Neural cell (in vitro differentiated cells): ENCODE results near the gene ZNF431. TPM values are rescaled to one million over a fixed set of nuclear protein-coding genes. Genes with fewer than 3 reads are reported as not detected.

Experiments
- H2AFZ ChIP-seq: fragments of 200-600, 300-800 bp; sonication (generic), shearing (Covaris generic); 2 replicates; pipeline ENCODE4 v1.6.0; 2014; ENCODE audit warnings: low read depth, mild to moderate bottlenecking, antibody characterized with exemption, low read length, moderate library complexity
- H3F3A ChIP-seq: fragments of 200-600 bp; shearing (Covaris generic); 2 replicates; pipeline ENCODE4 v1.6.1; 2016; ENCODE audit warnings: mild to moderate bottlenecking, moderate library complexity, mixed read lengths, antibody characterized with exemption, low read length; ENCODE audit not compliant: insufficient read depth, poor library complexity, severe bottlenecking
- H3K27ac ChIP-seq: fragments of 200-600, 300-800 bp; sonication (generic), shearing (Covaris generic); 2 replicates; pipeline ENCODE4 v1.5.1; 2014; ENCODE audit warnings: mild to moderate bottlenecking, low read length, moderate library complexity
- H3K27me3 ChIP-seq: fragments of 300-800, 200-600 bp; sonication (generic), shearing (Covaris generic); 2 replicates; pipeline ENCODE4 v1.6.0; 2014; ENCODE audit warnings: mild to moderate bottlenecking, low read depth, low read length, moderate library complexity; ENCODE audit not compliant: insufficient read depth
- H3K36me3 ChIP-seq: fragments of 300-800, 200-600 bp; sonication (generic), shearing (Covaris generic); 2 replicates; pipeline ENCODE4 v1.5.1; 2014; ENCODE audit warnings: mild to moderate bottlenecking, antibody characterized with exemption, low read length, moderate library complexity; ENCODE audit not compliant: insufficient read depth
- H3K4me2 ChIP-seq: fragments of 300-800, 200-600 bp; sonication (generic), shearing (Covaris generic); 2 replicates; pipeline ENCODE4 v1.6.0; 2014; ENCODE audit warnings: mild to moderate bottlenecking, low read length
- H3K4me3 ChIP-seq: fragments of 300-800, 200-600 bp; sonication (generic), shearing (Covaris generic); 2 replicates; pipeline ENCODE4 v1.5.1; 2014; ENCODE audit warnings: mild to moderate bottlenecking, low read length, moderate library complexity
- H3K79me2 ChIP-seq: fragments of 200-600 bp; shearing (Covaris generic); replicated peaks from 2 replicates; pipeline ENCODE4 v1.6.0; 2014; ENCODE audit warnings: mild to moderate bottlenecking, low read length, moderate library complexity; ENCODE audit not compliant: insufficient read depth
- H3K9ac ChIP-seq: fragments of 300-800, 200-600 bp; sonication (generic), shearing (Covaris generic); 2 replicates; pipeline ENCODE4 v1.6.1; 2016; ENCODE audit warnings: mild to moderate bottlenecking, low read length, mixed read lengths
- H3K9me2 ChIP-seq: fragments of 200-600 bp; shearing (Covaris generic); 2 replicates; pipeline ENCODE4 v1.6.1; 2016; ENCODE audit warnings: mild to moderate bottlenecking, low read length, mixed read lengths; ENCODE audit not compliant: insufficient read depth
- H3K9me3 ChIP-seq: fragments of 200-600, 300-800 bp; sonication (generic), shearing (Covaris generic); 2 replicates; pipeline ENCODE4 v1.6.1; 2016; ENCODE audit warnings: mild to moderate bottlenecking, mixed run types, low read length, moderate library complexity, mixed read lengths
- H4K20me1 ChIP-seq: fragments of 200-600 bp; shearing (Covaris generic); 2 replicates; pipeline ENCODE4 v1.6.1; 2016; ENCODE audit warnings: mild to moderate bottlenecking, mixed run types; ENCODE audit not compliant: insufficient read depth
- CTCF ChIP-seq: fragments of 450-650 bp; IDR thresholded peaks from 2 replicates; pipeline ENCODE4 v1.5.1; 2014; ENCODE audit warnings: antibody characterized with exemption, mild to moderate bottlenecking, moderate library complexity; ENCODE audit not compliant: poor library complexity, severe bottlenecking
- EP300 ChIP-seq: fragments of 450-650 bp; conservative IDR thresholded peaks from 2 replicates; pipeline ENCODE4 v1.6.1; 2014; ENCODE audit warnings: antibody characterized with exemption, mild to moderate bottlenecking, moderate library complexity; ENCODE audit not compliant: poor library complexity, severe bottlenecking
- EZH2 ChIP-seq: fragments of 200-600, 300-800 bp; shearing (Covaris generic), sonication (generic); IDR thresholded peaks from 2 replicates; pipeline ENCODE4 v1.6.1; 2014; ENCODE audit warnings: antibody characterized with exemption, low read length, borderline replicate concordance, mild to moderate bottlenecking; ENCODE audit not compliant: insufficient read depth, poor library complexity, severe bottlenecking
- MXI1 ChIP-seq: fragments of 450-650 bp; conservative IDR thresholded peaks from 2 replicates; pipeline ENCODE4 v1.6.1; 2014; ENCODE audit warnings: antibody characterized with exemption, mild to moderate bottlenecking; ENCODE audit not compliant: poor library complexity, severe bottlenecking
- POLR2AphosphoS5 ChIP-seq: IDR thresholded peaks from 2 replicates; pipeline ENCODE4 v1.6.1; 2012
- RAD21 ChIP-seq: fragments of 450-650 bp; conservative IDR thresholded peaks from 2 replicates; pipeline ENCODE4 v1.6.1; 2014; ENCODE audit warnings: antibody characterized with exemption, mild to moderate bottlenecking, moderate library complexity
- REST ChIP-seq: IDR thresholded peaks from 2 replicates; pipeline ENCODE4 v1.6.1; 2012; ENCODE audit warnings: borderline replicate concordance
- SMC3 ChIP-seq: fragments of 450-650 bp; conservative IDR thresholded peaks from 2 replicates; pipeline ENCODE4 v1.6.1; 2014; ENCODE audit warnings: antibody characterized with exemption, mild to moderate bottlenecking, moderate library complexity; ENCODE audit not compliant: poor library complexity
- TAF1 ChIP-seq: IDR thresholded peaks from 2 replicates; pipeline ENCODE4 v1.6.1; 2012; ENCODE audit warnings: low read depth
- polyA plus RNA-seq: library from polyadenylated mRNA; depleted of rRNA; stranded (reverse); fragments of >200 nt; gene quantifications from 2 replicates; pipeline ENCODE4 v1.2.3, GENCODE V29; 2014

The ZNF431 gene
- polyA plus RNA-seq, 1 donor from 2014 or later, result 16.3 TPM

- no peak overlapping the region for H3K4me2 ChIP-seq
- TF ChIP-seq TAF1, result no peak
- no peaks in the 10 kb centered on the region for H4K20me1 ChIP-seq
- no peak overlapping the region for H3K27ac ChIP-seq
- no peaks in the 10 kb centered on the region for H3K79me2 ChIP-seq
- H3F3A ChIP-seq, result no peaks in the 10 kb centered on the region
- no peak overlapping the region for H3K9ac ChIP-seq
- H3K9me2 ChIP-seq, result no peaks in the 10 kb centered on the region
- no peaks in the 10 kb centered on the region for H3K27me3 ChIP-seq
- H3K4me3 ChIP-seq, result no peak overlapping the region
- no peak overlapping the region for H2AFZ ChIP-seq
- H3K9me3 ChIP-seq, result no peaks in the 10 kb centered on the region
- no peaks in the 10 kb centered on the region for H3K36me3 ChIP-seq
Measured at GRCh38 chr19:21130097-21130775, 11.6 kb upstream of the ZNF431 start.

- H3K4me2 ChIP-seq, result no peak overlapping the region
- H3K9me2 ChIP-seq, result no peaks in the 10 kb centered on the region
- H3K9me3 ChIP-seq, result no peaks in the 10 kb centered on the region
- no peaks in the 10 kb centered on the region for H3K27me3 ChIP-seq
- no peak overlapping the region for H3K27ac ChIP-seq
- H3K9ac ChIP-seq, result no peak overlapping the region
- no peak for TF ChIP-seq CTCF
- H3K4me3 ChIP-seq, result no peak overlapping the region
- H3K79me2 ChIP-seq, result no peaks in the 10 kb centered on the region
- no peak overlapping the region for H2AFZ ChIP-seq
- H3F3A ChIP-seq, result no peaks in the 10 kb centered on the region
- no peaks in the 10 kb centered on the region for H4K20me1 ChIP-seq
- H3K36me3 ChIP-seq, result no peaks in the 10 kb centered on the region
Measured at GRCh38 chr19:21133633-21134032, 8.2 kb upstream of the ZNF431 start.

- no peak for TF ChIP-seq TAF1
- TF ChIP-seq EZH2, result no peak
- TF ChIP-seq EP300, result no peak
- TF ChIP-seq MXI1, result no peak
- no peak for TF ChIP-seq POLR2AphosphoS5
- TF ChIP-seq SMC3, result no peak
- no peak for TF ChIP-seq REST
- no peak for TF ChIP-seq RAD21
- no peak for TF ChIP-seq CTCF
- Histone ChIP-seq H3K36me3 (no peaks in the 10 kb centered on the region), H3K4me2 (no peak overlapping the region), H2AFZ (no peak overlapping the region), H3K9ac (no peak overlapping the region), H4K20me1 (no peaks in the 10 kb centered on the region), H3K4me3 (no peak overlapping the region), H3K79me2 (no peaks in the 10 kb centered on the region), H3K27ac (no peak overlapping the region), H3K9me3 (no peaks in the 10 kb centered on the region), H3K9me2 (no peaks in the 10 kb centered on the region), H3K27me3 (no peaks in the 10 kb centered on the region), H3F3A (no peaks in the 10 kb centered on the region)
Measured at GRCh38 chr19:21134934-21135366, 6.9 kb upstream of the ZNF431 start.
